ENCODE results near the gene PIP4K2A. TPM values are rescaled to one million over a fixed set of nuclear protein-coding genes. Genes with fewer than 3 reads are reported as not detected.

Gene PIP4K2A
- total RNA-seq, 1 experiment from 2014 or later, result 21.4 TPM

- Histone ChIP-seq H3K27ac (no peak overlapping the region), H3K4me3 (no peak overlapping the region), H3K9me2 (ENCODE audit: insufficient read depth) (no peaks in the 10 kb centered on the region), H3K9me3 (ENCODE audit: insufficient read depth, low read depth) (no peaks in the 10 kb centered on the region), H2AFZ (no peak overlapping the region), H3K4me1 (replicated peaks; ENCODE audit: insufficient read depth) (no peaks in the 10 kb centered on the region), H3K36me3 (ENCODE audit: low read depth) (no peaks in the 10 kb centered on the region), H3F3A (ENCODE audit: insufficient read depth, low read depth) (no peaks in the 10 kb centered on the region), H3K27me3 (ENCODE audit: insufficient read depth, low read depth) (no peaks in the 10 kb centered on the region), H3K79me2 (ENCODE audit: low read depth) (no peaks in the 10 kb centered on the region), H4K20me1 (ENCODE audit: insufficient read depth) (no peaks in the 10 kb centered on the region), H3K4me2 (no peak overlapping the region)
- intact Hi-C loops (cut with micrococcal nuclease; ENCODE audit: unreplicated experiment), result no loop called here
- ChIA-PET POLR2A (ENCODE audit: unreplicated experiment) (no interaction called here), CTCF (no interaction called here)
- DNase-seq, result no peak
- TF ChIP-seq CTCF (conservative IDR thresholded peaks at IDR 0.05) (no peak), EZH2 (IDR thresholded peaks at IDR 0.05; ENCODE audit: low read depth) (no peak)
- no TSS peak for BruUV-seq (replicated peaks)
Observed at GRCh38 chr10:22724773-22725172, 10.4 kb upstream of the PIP4K2A start.

GRCh38 chr10:22723783-22724182 lies 9.4 kb upstream of the PIP4K2A start:
- no peak overlapping the region for H2AFZ ChIP-seq
- H3K27me3 ChIP-seq (ENCODE audit: insufficient read depth, low read depth), result no peaks in the 10 kb centered on the region
- no peaks in the 10 kb centered on the region for H3K4me1 ChIP-seq (replicated peaks; ENCODE audit: insufficient read depth)
- no peak for DNase-seq
- CTCF ChIA-PET, result no interaction called here
- no peak overlapping the region for H3K4me3 ChIP-seq
- H3K9me3 ChIP-seq (ENCODE audit: insufficient read depth, low read depth), result no peaks in the 10 kb centered on the region
- H3K4me2 ChIP-seq, result no peak overlapping the region
- intact Hi-C loops (cut with micrococcal nuclease; ENCODE audit: unreplicated experiment), result no loop called here
- no peaks in the 10 kb centered on the region for H3K36me3 ChIP-seq (ENCODE audit: low read depth)
- no peaks in the 10 kb centered on the region for H4K20me1 ChIP-seq (ENCODE audit: insufficient read depth)
- POLR2A ChIA-PET (ENCODE audit: unreplicated experiment), result no interaction called here
- no peak for TF ChIP-seq CTCF (conservative IDR thresholded peaks at IDR 0.05)
- H3K9me2 ChIP-seq (ENCODE audit: insufficient read depth), result no peaks in the 10 kb centered on the region
- no peaks in the 10 kb centered on the region for H3F3A ChIP-seq (ENCODE audit: insufficient read depth, low read depth)
- no peaks in the 10 kb centered on the region for H3K79me2 ChIP-seq (ENCODE audit: low read depth)
- BruUV-seq (replicated peaks), result no TSS peak
- H3K27ac ChIP-seq, result no peak overlapping the region

- no peaks in the 10 kb centered on the region for H4K20me1 ChIP-seq (ENCODE audit: insufficient read depth)
- ChIA-PET POLR2A (ENCODE audit: unreplicated experiment) (no interaction called here), CTCF (no interaction called here)
- H3K9me2 ChIP-seq (ENCODE audit: insufficient read depth), result no peaks in the 10 kb centered on the region
- H3K9me3 ChIP-seq (ENCODE audit: insufficient read depth, low read depth), result no peaks in the 10 kb centered on the region
- H3K36me3 ChIP-seq (ENCODE audit: low read depth), result no peaks in the 10 kb centered on the region
- BruUV-seq (replicated peaks), result no TSS peak
- no peak overlapping the region for H2AFZ ChIP-seq
- no peak for DNase-seq
- H3K4me3 ChIP-seq, result no peak overlapping the region
- H3K27ac ChIP-seq, result no peak overlapping the region
- no peaks in the 10 kb centered on the region for H3K27me3 ChIP-seq (ENCODE audit: insufficient read depth, low read depth)
- H3F3A ChIP-seq (ENCODE audit: insufficient read depth, low read depth), result no peaks in the 10 kb centered on the region
- no peaks in the 10 kb centered on the region for H3K4me1 ChIP-seq (replicated peaks; ENCODE audit: insufficient read depth)
- no peaks in the 10 kb centered on the region for H3K79me2 ChIP-seq (ENCODE audit: low read depth)
- intact Hi-C loops (cut with micrococcal nuclease; ENCODE audit: unreplicated experiment), result no loop called here
- no peak overlapping the region for H3K4me2 ChIP-seq
- no peak for TF ChIP-seq EZH2 (IDR thresholded peaks at IDR 0.05; ENCODE audit: low read depth)
- no peak for TF ChIP-seq CTCF (conservative IDR thresholded peaks at IDR 0.05)
Observed at GRCh38 chr10:22723343-22723779, 9.0 kb upstream of the PIP4K2A start.
